HG03060 (cell line): ENCODE measurements around the gene PRKAG2.

Experiments
- ATAC-seq: cut with Tn5 transposase; IDR thresholded peaks from one replicate; pipeline ENCODE4 v1.9.1; 2021; ENCODE audit warnings: low read depth, moderate number of reproducible peaks; ENCODE audit not compliant: unreplicated experiment

Gene PRKAG2

GRCh38 chr7:151689196-151689971 is 187.5 kb downstream of the PRKAG2 start:
- no peak for ATAC-seq

DNA sequence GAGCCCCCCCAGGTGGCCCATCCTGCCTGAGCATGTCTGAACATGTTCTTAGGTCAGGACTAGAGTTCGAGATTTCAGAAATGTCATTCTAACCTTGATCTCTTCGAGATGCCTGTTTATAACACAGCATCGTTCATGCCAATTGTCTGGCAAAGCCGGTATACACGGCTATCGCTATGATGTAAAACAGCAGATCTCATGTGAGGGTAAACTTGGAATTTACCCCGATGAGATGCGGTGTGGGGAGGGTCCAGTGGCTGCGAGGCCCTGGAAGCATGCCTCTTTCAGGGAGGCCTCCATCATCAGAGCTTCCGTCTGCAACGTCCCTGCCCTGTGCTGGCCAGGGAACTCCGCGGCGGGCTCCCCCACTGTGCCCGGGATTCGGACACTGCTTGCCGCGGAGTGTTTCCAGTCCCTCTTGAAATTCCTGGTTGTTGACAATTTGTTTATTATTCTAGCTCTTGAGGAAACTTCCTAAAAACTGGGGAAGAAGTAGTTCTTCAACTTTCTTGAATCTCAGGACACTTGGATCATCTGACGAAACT is 188.6 kb downstream of the PRKAG2 start:
- no peak for ATAC-seq

DNA sequence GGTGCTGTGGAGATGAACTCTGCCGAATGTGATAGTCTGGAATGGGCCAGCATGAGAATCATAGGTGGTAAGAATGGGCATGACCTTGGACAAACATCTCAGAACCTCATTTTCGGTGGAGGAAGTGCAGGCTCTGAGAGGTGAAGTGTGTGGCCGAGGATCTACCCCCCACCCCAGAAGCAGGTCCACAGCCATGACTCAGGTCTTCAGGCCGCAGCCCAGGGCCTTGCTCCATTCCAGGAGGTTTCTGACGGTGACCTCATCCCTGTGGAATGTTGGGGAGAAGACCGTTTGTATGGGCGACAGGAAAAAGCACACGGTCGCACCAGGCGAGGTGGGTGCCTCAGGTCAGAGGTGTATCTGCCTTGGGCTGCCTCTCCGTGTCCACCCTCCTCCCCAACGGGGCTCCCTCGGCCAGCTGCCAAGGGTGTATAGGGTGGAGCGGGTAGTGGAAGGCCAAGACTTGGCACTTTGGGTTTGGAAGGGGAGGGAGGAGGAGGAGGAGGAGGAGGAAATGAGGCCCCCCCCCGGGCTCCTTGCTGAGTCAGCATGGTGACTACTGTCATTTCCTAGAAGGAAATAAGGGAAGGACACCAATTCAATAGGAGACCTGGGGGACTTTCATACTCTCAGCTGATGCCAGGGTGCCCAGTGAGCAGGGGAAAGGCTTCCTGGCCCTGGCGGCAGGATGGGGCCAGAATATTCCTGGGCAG is 189.2 kb downstream of the PRKAG2 start:
- no peak for ATAC-seq

GRCh38 chr7:151686826-151687225 is 190.1 kb downstream of the PRKAG2 start:
- ATAC-seq: no peak

GRCh38 chr7:151686016-151686766 is 190.7 kb downstream of the PRKAG2 start:
- ATAC-seq: no peak

DNA sequence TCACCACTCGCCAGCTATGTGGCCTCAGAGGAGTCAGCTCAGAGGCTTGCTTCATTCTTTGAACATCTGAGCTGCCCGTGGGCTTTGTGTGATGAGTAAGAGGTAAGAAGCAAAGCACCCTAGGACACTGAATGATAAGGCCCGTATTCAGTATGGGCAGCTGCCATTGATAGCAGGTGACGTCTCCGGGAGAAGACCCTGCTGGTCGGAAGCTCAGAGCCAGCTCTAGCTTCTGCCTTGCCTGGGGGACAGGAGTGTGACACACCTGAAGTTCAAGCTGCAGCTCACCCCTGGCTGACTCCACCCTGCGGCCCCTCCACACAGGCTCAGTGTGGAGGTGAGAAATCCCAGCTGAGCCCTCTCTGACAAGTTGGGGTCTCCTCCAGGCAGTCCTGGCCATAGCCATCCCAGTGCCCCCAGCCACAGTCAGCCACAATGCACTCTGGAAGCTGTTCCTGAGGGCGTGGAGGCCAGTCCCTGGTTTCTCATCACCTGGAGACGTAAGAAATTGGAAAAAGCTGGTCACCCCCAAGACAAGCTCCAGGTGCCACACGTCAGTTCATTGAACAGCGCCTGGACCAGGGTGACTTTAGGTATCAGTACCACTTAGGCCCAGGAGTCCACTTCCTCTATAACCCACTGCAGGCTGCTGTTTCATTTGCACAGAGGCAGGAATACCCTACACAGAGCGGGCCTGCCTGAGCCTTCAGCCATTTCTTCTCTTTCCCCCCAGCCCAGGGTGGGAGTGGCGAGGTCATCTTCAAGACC is 192.3 kb downstream of the PRKAG2 start:
- ATAC-seq: no peak

- no peak for ATAC-seq
Observed at GRCh38 chr7:151683615-151684407, 193.1 kb downstream of the PRKAG2 start.

DNA sequence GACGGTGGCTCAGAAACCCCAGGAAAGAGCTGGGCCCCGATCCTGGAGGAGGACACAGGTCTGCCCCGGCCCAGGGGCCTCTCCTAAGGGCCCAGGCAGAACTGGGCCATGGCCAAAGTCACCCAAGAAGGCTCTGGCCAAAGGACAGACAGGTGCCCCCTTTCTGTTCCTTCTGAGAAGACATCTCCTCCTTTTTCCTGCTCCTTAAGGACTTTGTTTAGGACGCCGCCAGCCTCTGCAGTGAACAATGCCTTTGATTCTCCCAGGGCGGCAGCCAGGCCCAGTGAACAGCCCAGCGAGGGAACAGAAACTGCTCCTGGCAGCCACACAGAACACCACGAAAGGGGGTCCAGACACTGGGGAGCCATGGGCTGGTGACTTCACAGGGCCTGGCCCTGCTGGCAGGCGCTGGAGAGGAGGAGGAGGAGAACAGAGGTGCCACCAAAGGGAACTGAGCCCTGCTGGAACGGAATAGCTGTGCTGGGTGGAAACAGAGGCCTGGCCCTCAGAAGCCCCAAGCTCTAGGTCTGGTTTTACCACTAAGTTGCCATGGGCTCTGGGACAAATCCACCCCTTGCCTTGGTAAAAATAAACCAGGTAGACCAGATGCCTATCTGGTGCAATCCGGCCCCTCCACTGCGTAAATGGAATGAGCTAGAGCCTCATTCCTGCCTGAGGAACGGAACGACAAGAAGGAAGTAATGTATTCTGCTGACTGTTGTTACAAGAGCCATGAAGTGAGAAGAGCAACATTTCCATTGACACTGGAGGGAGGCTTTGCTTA is 193.9 kb downstream of the PRKAG2 start:
- ATAC-seq: no peak

GRCh38 chr7:151681726-151682125 is 195.2 kb downstream of the PRKAG2 start:
- ATAC-seq: no peak

GRCh38 chr7:151680810-151681209 is 196.1 kb downstream of the PRKAG2 start:
- no peak for ATAC-seq

- no peak for ATAC-seq
Observed at GRCh38 chr7:151679881-151680612, 196.9 kb downstream of the PRKAG2 start.

DNA sequence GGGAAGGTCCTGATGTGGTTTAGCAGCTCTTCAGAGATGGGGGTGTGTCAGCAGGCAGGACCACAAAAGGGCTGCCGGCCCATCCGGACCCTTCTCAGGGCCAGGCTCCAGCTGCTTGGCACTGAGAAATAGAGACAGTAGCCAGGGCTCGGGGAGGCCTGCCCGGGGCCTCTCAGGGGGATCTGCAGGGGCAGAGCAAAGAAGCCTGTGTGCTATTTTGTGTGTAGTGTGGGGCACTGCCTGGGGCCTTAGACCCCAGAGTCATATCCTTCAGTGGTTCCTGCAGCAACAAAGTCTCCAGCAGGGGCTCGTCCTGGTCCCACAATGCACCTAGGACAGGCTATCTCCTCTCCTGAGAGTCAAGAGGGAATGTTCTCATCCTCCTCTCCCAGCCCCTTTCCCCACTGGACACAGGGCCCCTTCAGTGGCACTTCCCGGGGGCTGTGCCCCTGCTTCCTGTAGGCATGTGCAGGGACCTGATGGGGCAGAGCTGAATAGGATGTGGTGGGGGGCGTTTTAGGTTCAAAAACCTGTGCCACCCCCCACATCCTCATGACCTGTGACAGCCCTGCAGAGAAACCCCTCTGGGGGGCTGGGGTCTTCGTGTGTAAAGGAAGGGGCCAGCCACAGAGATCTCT is 197.7 kb downstream of the PRKAG2 start:
- ATAC-seq: no peak

- ATAC-seq: no peak
Observed at GRCh38 chr7:151678227-151678604, 198.7 kb downstream of the PRKAG2 start.

- no peak for ATAC-seq
Observed at GRCh38 chr7:151677581-151678226, 199.2 kb downstream of the PRKAG2 start.

DNA sequence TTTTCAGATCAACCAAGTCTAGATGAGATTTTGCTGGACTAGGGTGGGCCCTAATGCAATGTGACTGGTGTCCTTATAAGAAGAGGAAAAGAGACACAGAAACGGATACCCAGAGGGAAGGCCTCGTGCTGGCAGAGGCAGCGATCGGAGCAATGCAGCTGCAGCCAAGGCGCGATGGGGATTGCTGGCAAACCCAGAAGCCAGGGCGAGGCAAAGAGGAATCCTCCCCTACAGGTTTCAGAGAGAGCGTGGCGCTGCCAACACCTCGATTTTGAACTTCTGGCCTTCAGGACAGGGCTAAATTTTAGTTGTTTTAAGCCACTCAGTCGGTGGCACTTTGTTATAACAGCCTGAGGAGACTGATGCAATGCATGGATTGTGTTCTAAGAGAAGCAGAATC is 200.2 kb downstream of the PRKAG2 start:
- ATAC-seq: no peak

DNA sequence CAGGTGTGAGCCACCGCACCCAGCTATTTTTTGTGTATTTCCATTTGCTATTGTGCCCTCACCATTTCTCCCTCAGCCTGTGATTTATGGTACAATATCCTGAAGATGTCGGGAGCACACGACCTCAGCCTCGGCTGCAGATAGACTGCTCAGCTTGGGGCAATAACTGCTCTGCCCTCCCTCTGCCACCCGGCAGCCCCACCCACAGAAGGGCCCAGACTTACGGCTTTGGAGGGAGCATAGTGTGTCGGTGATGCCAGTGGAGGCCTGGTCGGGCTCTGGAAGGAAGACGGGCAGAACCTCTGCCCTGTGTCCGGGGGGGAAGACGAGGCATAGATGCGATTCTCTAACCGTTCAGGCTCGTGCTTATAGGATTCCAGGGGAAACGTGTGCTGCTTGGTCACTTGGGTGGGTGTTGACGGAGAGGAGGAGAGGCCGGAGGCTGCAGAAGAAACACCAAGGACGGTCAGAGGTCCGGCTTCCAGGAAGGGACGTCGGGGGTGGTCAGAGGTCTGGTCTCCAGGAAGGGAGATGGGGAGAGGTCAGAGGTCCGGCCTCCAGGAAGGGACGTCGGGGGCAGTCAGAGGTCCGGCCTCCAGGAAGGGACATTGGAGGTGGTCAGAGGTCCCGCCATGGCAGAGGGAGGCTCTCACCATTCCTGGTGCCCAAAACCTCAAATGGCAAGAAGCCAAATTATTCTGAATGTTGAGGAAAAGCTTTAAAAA is 201.6 kb downstream of the PRKAG2 start:
- no peak for ATAC-seq
